GM21825 (cell line): ENCODE data around the gene DSG2.
"Not testable (repeated sequence)": the region's sequence is repeated elsewhere in the genome, so short reads cannot be mapped to it uniquely, and the experiment has no call there.

Experiments
- ATAC-seq: cut with Tn5 transposase; IDR thresholded peaks from one replicate; pipeline ENCODE4 v1.9.1; 2021; ENCODE audit warnings: mild to moderate bottlenecking, moderate library complexity; ENCODE audit not compliant: unreplicated experiment

Gene DSG2

GRCh38 chr18:31497836-31498573, at the start of gene DSG2:
Gene DSG2, plus strand, starts transcription at chr18:31498177. Its CDS starts 75 bp downstream, at chr18:31498252.
- peak; percentile 52 for ATAC-seq

- no peak for ATAC-seq
Observed at GRCh38 chr18:31450409-31450808, 47.6 kb upstream of the DSG2 start.

- ATAC-seq = no peak
Observed at GRCh38 chr18:31451625-31452024, 46.4 kb upstream of the DSG2 start.

- no peak for ATAC-seq
Observed at GRCh38 chr18:31454066-31454708, 43.8 kb upstream of the DSG2 start.

GRCh38 chr18:31469629-31470028, 28.3 kb upstream of the DSG2 start:
- no peak for ATAC-seq

- ATAC-seq = no peak
Observed at GRCh38 chr18:31478688-31479087, 19.3 kb upstream of the DSG2 start.

GRCh38 chr18:31482051-31482450, 15.9 kb upstream of the DSG2 start:
- no peak for ATAC-seq

- ATAC-seq = no peak
Observed at GRCh38 chr18:31483396-31483795, 14.6 kb upstream of the DSG2 start.

- no peak for ATAC-seq
Observed at GRCh38 chr18:31484461-31484860, 13.5 kb upstream of the DSG2 start.

GRCh38 chr18:31486165-31486564, 11.8 kb upstream of the DSG2 start:
- ATAC-seq = no peak

GRCh38 chr18:31487246-31488015, 10.5 kb upstream of the DSG2 start:
- no peak for ATAC-seq

- no peak for ATAC-seq
Observed at GRCh38 chr18:31489311-31489710, 8.7 kb upstream of the DSG2 start.

GRCh38 chr18:31490387-31490786, 7.6 kb upstream of the DSG2 start:
- peak; percentile 82 for ATAC-seq

- ATAC-seq = no peak
Observed at GRCh38 chr18:31490833-31491232, 7.1 kb upstream of the DSG2 start.

GRCh38 chr18:31491586-31491985, 6.4 kb upstream of the DSG2 start:
- ATAC-seq = no peak

GRCh38 chr18:31492671-31493070, 5.3 kb upstream of the DSG2 start:
- no peak for ATAC-seq

GRCh38 chr18:31493171-31493570, 4.8 kb upstream of the DSG2 start:
- ATAC-seq = no peak

- ATAC-seq = no peak
Observed at GRCh38 chr18:31493941-31494340, 4.0 kb upstream of the DSG2 start.

- ATAC-seq = not testable (repeated sequence)
Observed at GRCh38 chr18:31494705-31495244, 3.2 kb upstream of the DSG2 start.

GRCh38 chr18:31497404-31497835, 557 bp upstream of the DSG2 start:
- no peak for ATAC-seq
